Measurements from ENCODE around the gene ASB18. TPM values are rescaled to one million over a fixed set of nuclear protein-coding genes. Genes with fewer than 3 reads are reported as not detected.
A peak's percentile ranks its signal among the peaks of the same experiment; 100 is the strongest.

Gene ASB18
- total and polyA plus RNA-seq, 4 donors: not detected

DNA sequence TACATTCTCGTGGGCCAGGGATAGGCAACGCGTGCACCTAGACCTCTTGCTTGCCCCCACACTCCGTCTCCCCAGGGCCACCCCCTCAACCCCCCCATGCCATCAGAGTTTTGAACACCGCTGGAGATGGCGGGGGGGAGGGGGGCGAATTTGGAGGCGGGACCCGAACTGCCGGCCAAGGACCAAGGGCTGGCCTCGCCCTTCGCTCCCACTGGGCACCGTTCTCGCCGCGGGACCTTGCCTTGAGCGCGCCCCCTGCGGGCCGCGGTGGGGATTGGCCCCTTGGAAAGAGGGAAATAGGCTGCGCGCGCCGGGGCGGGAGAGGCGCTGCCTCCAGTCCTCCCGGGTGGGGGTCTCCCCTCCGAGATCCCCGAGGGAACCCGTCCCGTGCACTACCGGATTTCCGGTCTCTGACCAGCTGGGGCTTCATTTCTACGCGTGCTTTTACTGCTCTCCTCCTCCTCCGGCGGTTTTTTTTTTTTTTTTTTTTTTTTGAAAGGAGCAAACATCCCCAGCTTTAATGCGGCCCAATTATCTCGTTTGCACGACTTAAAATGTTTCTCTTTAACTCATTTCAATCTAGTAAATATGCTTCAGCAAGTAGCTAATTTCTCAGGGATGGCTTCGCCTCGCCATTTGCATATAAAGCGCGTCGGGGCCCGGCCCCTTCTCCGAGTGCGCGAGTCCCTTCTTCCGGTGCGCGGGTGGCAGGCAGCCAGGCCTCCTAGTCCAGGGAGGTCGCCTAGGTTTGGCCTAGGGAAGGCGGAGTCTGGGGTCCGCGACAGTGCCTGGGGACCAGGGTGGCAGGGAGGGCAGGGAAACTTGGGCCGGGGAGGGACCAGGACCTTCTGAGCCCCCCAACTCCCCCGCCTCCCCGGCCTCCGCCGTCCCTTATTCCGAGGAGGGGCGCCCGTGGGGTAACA is 86.0 kb downstream of the ASB18 start:
- Histone ChIP-seq H3K4me3 (ENCODE audit: low read depth in 1 of 3, low read length in 3 of 3) (peak overlapping the region in 1 of 3 donors; percentile 37), H3K27ac (ENCODE audit: low read depth in 1 of 2, low read length in 2 of 2) (no peak overlapping the region), H3K4me1 (ENCODE audit: control insufficient read depth in 4 of 4, insufficient read depth in 4 of 4, low read length in 3 of 4) (peaks cover 4 to 15% (median 12%) of the 10 kb centered on the region in 4 donors), H3K9me3 (ENCODE audit: control insufficient read depth in 4 of 4, low read length in 3 of 4) (no peaks in the 10 kb centered on the region), H3K9ac (ENCODE audit: low read depth in 1 of 2, low read length in 2 of 2) (no peak overlapping the region), H3K27me3 (ENCODE audit: control insufficient read depth in 4 of 4, insufficient read depth in 4 of 4, low read length in 3 of 4) (peaks cover 0 to 35% (median 23%) of the 10 kb centered on the region in 4 donors), H3K36me3 (ENCODE audit: control insufficient read depth in 4 of 4, insufficient read depth in 3 of 4, low read depth in 1 of 4, low read length in 3 of 4) (no peaks in the 10 kb centered on the region)
- DNase-seq (ENCODE audit: low spot score): peak; percentile 67
- 5% methylated on average over 65 of the region's 65 CpGs for WGBS
- TF ChIP-seq RAD21 (IDR thresholded peaks at IDR 0.05) (peak; percentile 43 to 67), HNF4A (conservative IDR thresholded peaks at IDR 0.05) (no peak)
- TF ChIP-seq, protein P1, sequence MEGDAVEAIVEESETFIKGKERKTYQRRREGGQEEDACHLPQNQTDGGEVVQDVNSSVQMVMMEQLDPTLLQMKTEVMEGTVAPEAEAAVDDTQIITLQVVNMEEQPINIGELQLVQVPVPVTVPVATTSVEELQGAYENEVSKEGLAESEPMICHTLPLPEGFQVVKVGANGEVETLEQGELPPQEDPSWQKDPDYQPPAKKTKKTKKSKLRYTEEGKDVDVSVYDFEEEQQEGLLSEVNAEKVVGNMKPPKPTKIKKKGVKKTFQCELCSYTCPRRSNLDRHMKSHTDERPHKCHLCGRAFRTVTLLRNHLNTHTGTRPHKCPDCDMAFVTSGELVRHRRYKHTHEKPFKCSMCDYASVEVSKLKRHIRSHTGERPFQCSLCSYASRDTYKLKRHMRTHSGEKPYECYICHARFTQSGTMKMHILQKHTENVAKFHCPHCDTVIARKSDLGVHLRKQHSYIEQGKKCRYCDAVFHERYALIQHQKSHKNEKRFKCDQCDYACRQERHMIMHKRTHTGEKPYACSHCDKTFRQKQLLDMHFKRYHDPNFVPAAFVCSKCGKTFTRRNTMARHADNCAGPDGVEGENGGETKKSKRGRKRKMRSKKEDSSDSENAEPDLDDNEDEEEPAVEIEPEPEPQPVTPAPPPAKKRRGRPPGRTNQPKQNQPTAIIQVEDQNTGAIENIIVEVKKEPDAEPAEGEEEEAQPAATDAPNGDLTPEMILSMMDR (IDR thresholded peaks at IDR 0.05; ENCODE audit: low read depth, low read length, missing input control): peak; percentile 63
- TF ChIP-seq, protein P2, sequence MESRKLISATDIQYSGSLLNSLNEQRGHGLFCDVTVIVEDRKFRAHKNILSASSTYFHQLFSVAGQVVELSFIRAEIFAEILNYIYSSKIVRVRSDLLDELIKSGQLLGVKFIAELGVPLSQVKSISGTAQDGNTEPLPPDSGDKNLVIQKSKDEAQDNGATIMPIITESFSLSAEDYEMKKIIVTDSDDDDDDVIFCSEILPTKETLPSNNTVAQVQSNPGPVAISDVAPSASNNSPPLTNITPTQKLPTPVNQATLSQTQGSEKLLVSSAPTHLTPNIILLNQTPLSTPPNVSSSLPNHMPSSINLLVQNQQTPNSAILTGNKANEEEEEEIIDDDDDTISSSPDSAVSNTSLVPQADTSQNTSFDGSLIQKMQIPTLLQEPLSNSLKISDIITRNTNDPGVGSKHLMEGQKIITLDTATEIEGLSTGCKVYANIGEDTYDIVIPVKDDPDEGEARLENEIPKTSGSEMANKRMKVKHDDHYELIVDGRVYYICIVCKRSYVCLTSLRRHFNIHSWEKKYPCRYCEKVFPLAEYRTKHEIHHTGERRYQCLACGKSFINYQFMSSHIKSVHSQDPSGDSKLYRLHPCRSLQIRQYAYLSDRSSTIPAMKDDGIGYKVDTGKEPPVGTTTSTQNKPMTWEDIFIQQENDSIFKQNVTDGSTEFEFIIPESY (IDR thresholded peaks at IDR 0.05): no peak

DNA sequence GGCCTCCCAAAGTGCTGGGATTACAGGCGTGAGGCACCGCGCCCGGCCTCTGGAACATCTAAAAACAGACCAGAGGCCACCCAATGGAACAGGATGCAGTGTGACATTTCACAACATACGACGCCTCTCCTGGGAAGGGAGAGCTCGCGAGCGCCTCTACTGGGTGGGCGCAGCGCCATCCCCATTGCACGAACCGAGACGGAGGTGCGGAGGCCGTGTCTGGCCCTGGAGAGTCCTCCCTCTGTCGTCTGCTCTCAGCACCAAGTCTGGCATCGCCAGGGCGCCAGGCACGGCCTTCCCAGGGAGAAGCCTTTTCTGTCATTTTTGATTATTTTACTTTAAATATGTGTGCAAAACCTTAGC is 86.6 kb downstream of the ASB18 start:
- peaks cover 0 to 35% (median 26%) of the 10 kb centered on the region in 4 donors for H3K27me3 ChIP-seq (ENCODE audit: control insufficient read depth in 4 of 4, insufficient read depth in 4 of 4, low read length in 3 of 4)
- H3K4me1 ChIP-seq (ENCODE audit: control insufficient read depth in 4 of 4, insufficient read depth in 4 of 4, low read length in 3 of 4): peaks cover 4 to 15% (median 12%) of the 10 kb centered on the region in 4 donors
- no peak overlapping the region for H3K27ac ChIP-seq (ENCODE audit: low read depth in 1 of 2, low read length in 2 of 2)
- WGBS: 13% methylated on average over 20 of the region's 20 CpGs
- no peak for DNase-seq (ENCODE audit: low spot score)
- H3K9ac ChIP-seq (ENCODE audit: low read depth in 1 of 2, low read length in 2 of 2): no peak overlapping the region
- TF ChIP-seq, protein P1 (IDR thresholded peaks at IDR 0.05; ENCODE audit: low read depth, low read length, missing input control): peak; percentile 14
- no peak for TF ChIP-seq EGR1 (IDR thresholded peaks at IDR 0.05; ENCODE audit: low read depth in 2 of 2)
- H3K4me3 ChIP-seq (ENCODE audit: low read depth in 1 of 3, low read length in 3 of 3): peak overlapping the region in 1 of 3 donors; percentile 37
- H3K36me3 ChIP-seq (ENCODE audit: control insufficient read depth in 4 of 4, insufficient read depth in 3 of 4, low read depth in 1 of 4, low read length in 3 of 4): no peaks in the 10 kb centered on the region
- no peaks in the 10 kb centered on the region for H3K9me3 ChIP-seq (ENCODE audit: control insufficient read depth in 4 of 4, low read length in 3 of 4)

DNA sequence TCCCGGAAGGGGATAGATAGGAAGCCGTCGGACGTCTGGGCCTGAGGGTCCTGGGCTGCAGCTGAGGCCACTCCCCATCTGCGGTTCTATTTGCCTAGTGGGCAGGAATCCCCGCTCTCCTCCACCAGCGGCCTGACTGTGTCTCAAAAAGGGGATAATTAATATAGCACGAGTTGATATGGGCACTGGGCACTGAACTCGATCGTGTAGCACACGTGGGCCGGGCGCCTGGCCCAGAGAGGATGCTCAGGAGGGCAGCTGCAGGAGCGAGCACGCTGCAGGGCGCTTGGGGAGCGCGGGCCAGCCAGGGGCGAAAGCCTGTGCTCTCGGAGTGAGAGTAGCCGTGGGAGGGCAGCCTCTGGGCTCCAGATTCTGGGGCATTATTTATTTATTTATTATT is 87.3 kb downstream of the ASB18 start:
- no peaks in the 10 kb centered on the region for H3K9me3 ChIP-seq (ENCODE audit: control insufficient read depth in 4 of 4, low read length in 3 of 4)
- no peak overlapping the region for H3K27ac ChIP-seq (ENCODE audit: low read depth in 1 of 2, low read length in 2 of 2)
- no peak overlapping the region for H3K9ac ChIP-seq (ENCODE audit: low read depth in 1 of 2, low read length in 2 of 2)
- H3K4me1 ChIP-seq (ENCODE audit: control insufficient read depth in 4 of 4, insufficient read depth in 4 of 4, low read length in 3 of 4): peaks cover 9 to 15% (median 12%) of the 10 kb centered on the region in 4 donors
- peaks cover 0 to 39% (median 27%) of the 10 kb centered on the region in 4 donors for H3K27me3 ChIP-seq (ENCODE audit: control insufficient read depth in 4 of 4, insufficient read depth in 4 of 4, low read length in 3 of 4)
- no peaks in the 10 kb centered on the region for H3K36me3 ChIP-seq (ENCODE audit: control insufficient read depth in 4 of 4, insufficient read depth in 3 of 4, low read depth in 1 of 4, low read length in 3 of 4)
- 57% methylated on average over 21 of the region's 21 CpGs for WGBS
- DNase-seq (ENCODE audit: low spot score): no peak
- H3K4me3 ChIP-seq (ENCODE audit: low read depth in 1 of 3, low read length in 3 of 3): no peak overlapping the region
- TF ChIP-seq, protein P3, sequence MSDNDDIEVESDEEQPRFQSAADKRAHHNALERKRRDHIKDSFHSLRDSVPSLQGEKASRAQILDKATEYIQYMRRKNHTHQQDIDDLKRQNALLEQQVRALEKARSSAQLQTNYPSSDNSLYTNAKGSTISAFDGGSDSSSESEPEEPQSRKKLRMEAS (IDR thresholded peaks at IDR 0.05): no peak
- TF ChIP-seq TAF1 (conservative IDR thresholded peaks at IDR 0.05) (no peak), RAD21 (IDR thresholded peaks at IDR 0.05) (no peak), HNF4A (conservative IDR thresholded peaks at IDR 0.05) (no peak), JUND (IDR thresholded peaks at IDR 0.05) (no peak), NR2F2 (IDR thresholded peaks at IDR 0.05) (no peak)
- TF ChIP-seq, protein P4, sequence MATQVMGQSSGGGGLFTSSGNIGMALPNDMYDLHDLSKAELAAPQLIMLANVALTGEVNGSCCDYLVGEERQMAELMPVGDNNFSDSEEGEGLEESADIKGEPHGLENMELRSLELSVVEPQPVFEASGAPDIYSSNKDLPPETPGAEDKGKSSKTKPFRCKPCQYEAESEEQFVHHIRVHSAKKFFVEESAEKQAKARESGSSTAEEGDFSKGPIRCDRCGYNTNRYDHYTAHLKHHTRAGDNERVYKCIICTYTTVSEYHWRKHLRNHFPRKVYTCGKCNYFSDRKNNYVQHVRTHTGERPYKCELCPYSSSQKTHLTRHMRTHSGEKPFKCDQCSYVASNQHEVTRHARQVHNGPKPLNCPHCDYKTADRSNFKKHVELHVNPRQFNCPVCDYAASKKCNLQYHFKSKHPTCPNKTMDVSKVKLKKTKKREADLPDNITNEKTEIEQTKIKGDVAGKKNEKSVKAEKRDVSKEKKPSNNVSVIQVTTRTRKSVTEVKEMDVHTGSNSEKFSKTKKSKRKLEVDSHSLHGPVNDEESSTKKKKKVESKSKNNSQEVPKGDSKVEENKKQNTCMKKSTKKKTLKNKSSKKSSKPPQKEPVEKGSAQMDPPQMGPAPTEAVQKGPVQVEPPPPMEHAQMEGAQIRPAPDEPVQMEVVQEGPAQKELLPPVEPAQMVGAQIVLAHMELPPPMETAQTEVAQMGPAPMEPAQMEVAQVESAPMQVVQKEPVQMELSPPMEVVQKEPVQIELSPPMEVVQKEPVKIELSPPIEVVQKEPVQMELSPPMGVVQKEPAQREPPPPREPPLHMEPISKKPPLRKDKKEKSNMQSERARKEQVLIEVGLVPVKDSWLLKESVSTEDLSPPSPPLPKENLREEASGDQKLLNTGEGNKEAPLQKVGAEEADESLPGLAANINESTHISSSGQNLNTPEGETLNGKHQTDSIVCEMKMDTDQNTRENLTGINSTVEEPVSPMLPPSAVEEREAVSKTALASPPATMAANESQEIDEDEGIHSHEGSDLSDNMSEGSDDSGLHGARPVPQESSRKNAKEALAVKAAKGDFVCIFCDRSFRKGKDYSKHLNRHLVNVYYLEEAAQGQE (IDR thresholded peaks at IDR 0.05): no peak
- TF ChIP-seq, protein P5, sequence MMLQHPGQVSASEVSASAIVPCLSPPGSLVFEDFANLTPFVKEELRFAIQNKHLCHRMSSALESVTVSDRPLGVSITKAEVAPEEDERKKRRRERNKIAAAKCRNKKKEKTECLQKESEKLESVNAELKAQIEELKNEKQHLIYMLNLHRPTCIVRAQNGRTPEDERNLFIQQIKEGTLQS (IDR thresholded peaks at IDR 0.05): no peak
- TF ChIP-seq, protein P1 (IDR thresholded peaks at IDR 0.05; ENCODE audit: low read depth, low read length, missing input control): no peak
